SK-N-SH (cell line): ENCODE measurements around the gene GAS7.

ENCODE experiments used
- CTCF ChIP-seq: fragments of 200-600 bp; sonication (generic); IDR thresholded peaks from 2 replicates; pipeline ENCODE4 v1.6.1; 2017; ENCODE audit warnings: antibody characterized with exemption, mild to moderate bottlenecking, moderate library complexity
- EZH2phosphoT487 ChIP-seq: fragments of 200-600 bp; sonication (generic); IDR thresholded peaks from 2 replicates; pipeline ENCODE4 v1.6.1; 2017; ENCODE audit warnings: low read depth, mixed run types, mild to moderate bottlenecking, antibody characterized with exemption, moderate library complexity, borderline replicate concordance
- FOSL2 ChIP-seq: IDR thresholded peaks from 2 replicates; pipeline ENCODE4 v1.4.0; 2012; ENCODE audit warnings: low read depth, mild to moderate bottlenecking, moderate library complexity, borderline replicate concordance
- FOXJ3 ChIP-seq: sonication (generic); formaldehyde crosslinking; IDR thresholded peaks from 2 replicates; pipeline ENCODE4 v1.5.1; 2020; ENCODE audit warnings: mild to moderate bottlenecking, missing genetic modification reagents
- GABPA ChIP-seq: IDR thresholded peaks from 2 replicates; pipeline ENCODE4 v1.4.0; 2012; ENCODE audit warnings: low read depth, mild to moderate bottlenecking
- POLR2AphosphoS5 ChIP-seq: IDR thresholded peaks from 2 replicates; pipeline ENCODE4 v1.6.1; 2012; ENCODE audit warnings: low read depth, low read length
- RXRA ChIP-seq: IDR thresholded peaks from 2 replicates; pipeline ENCODE4 v1.4.0; 2012; ENCODE audit warnings: low read depth, mild to moderate bottlenecking, borderline replicate concordance
- TAF1 ChIP-seq: IDR thresholded peaks from 2 replicates; pipeline ENCODE4 v1.6.1; 2012; ENCODE audit warnings: low read depth, mild to moderate bottlenecking, low read length, moderate library complexity, borderline replicate concordance
- USF2 ChIP-seq: fragments of 150-350 bp; IDR thresholded peaks from 2 replicates; pipeline ENCODE4 v1.6.1; 2017; ENCODE audit warnings: antibody characterized with exemption, low read length, low read depth, borderline replicate concordance
- TF ChIP-seq, protein P1 (sequence below): IDR thresholded peaks from 2 replicates; pipeline ENCODE4 v1.4.0; 2012; ENCODE audit warnings: low read depth
- TF ChIP-seq, protein P2 (sequence below): IDR thresholded peaks from 2 replicates; pipeline ENCODE4 v1.4.0; 2012; ENCODE audit warnings: low read depth, borderline replicate concordance
- TF ChIP-seq, protein P3 (sequence below): IDR thresholded peaks from 2 replicates; pipeline ENCODE4 v1.6.1; 2012; ENCODE audit warnings: mild to moderate bottlenecking, low read depth, low read length, moderate library complexity

GRCh38 chr17:10151667-10152496 lies 46.5 kb downstream of the GAS7 start:
- no peak for TF ChIP-seq POLR2AphosphoS5
- no peak for TF ChIP-seq CTCF
- no peak for TF ChIP-seq FOXJ3
- TF ChIP-seq, protein P1, sequence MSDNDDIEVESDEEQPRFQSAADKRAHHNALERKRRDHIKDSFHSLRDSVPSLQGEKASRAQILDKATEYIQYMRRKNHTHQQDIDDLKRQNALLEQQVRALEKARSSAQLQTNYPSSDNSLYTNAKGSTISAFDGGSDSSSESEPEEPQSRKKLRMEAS = no peak
- TF ChIP-seq, protein P2, sequence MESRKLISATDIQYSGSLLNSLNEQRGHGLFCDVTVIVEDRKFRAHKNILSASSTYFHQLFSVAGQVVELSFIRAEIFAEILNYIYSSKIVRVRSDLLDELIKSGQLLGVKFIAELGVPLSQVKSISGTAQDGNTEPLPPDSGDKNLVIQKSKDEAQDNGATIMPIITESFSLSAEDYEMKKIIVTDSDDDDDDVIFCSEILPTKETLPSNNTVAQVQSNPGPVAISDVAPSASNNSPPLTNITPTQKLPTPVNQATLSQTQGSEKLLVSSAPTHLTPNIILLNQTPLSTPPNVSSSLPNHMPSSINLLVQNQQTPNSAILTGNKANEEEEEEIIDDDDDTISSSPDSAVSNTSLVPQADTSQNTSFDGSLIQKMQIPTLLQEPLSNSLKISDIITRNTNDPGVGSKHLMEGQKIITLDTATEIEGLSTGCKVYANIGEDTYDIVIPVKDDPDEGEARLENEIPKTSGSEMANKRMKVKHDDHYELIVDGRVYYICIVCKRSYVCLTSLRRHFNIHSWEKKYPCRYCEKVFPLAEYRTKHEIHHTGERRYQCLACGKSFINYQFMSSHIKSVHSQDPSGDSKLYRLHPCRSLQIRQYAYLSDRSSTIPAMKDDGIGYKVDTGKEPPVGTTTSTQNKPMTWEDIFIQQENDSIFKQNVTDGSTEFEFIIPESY = no peak
- TF ChIP-seq GABPA = no peak
- TF ChIP-seq, protein P3, sequence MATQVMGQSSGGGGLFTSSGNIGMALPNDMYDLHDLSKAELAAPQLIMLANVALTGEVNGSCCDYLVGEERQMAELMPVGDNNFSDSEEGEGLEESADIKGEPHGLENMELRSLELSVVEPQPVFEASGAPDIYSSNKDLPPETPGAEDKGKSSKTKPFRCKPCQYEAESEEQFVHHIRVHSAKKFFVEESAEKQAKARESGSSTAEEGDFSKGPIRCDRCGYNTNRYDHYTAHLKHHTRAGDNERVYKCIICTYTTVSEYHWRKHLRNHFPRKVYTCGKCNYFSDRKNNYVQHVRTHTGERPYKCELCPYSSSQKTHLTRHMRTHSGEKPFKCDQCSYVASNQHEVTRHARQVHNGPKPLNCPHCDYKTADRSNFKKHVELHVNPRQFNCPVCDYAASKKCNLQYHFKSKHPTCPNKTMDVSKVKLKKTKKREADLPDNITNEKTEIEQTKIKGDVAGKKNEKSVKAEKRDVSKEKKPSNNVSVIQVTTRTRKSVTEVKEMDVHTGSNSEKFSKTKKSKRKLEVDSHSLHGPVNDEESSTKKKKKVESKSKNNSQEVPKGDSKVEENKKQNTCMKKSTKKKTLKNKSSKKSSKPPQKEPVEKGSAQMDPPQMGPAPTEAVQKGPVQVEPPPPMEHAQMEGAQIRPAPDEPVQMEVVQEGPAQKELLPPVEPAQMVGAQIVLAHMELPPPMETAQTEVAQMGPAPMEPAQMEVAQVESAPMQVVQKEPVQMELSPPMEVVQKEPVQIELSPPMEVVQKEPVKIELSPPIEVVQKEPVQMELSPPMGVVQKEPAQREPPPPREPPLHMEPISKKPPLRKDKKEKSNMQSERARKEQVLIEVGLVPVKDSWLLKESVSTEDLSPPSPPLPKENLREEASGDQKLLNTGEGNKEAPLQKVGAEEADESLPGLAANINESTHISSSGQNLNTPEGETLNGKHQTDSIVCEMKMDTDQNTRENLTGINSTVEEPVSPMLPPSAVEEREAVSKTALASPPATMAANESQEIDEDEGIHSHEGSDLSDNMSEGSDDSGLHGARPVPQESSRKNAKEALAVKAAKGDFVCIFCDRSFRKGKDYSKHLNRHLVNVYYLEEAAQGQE = no peak
- no peak for TF ChIP-seq USF2
- TF ChIP-seq FOSL2 = no peak
- no peak for TF ChIP-seq RXRA
- TF ChIP-seq EZH2phosphoT487 = no peak
- no peak for TF ChIP-seq TAF1
